GM12801 (cell line): ENCODE data around the gene KMT2B.

Experiments used
- CTCF ChIP-seq: IDR thresholded peaks from one replicate; pipeline ENCODE4 v1.5.1; 2011; ENCODE audit warnings: control low read depth; ENCODE audit not compliant: insufficient read length; ENCODE audit errors: extremely low read depth

The KMT2B gene

GRCh38 chr19:35780058-35780457, 62.3 kb downstream of the KMT2B start:
- no peak for TF ChIP-seq CTCF

- TF ChIP-seq CTCF: no peak
These were observed 62.9 kb downstream of the KMT2B start for GRCh38 chr19:35780717-35781116.

GRCh38 chr19:35781650-35782049, 63.8 kb downstream of the KMT2B start:
- TF ChIP-seq CTCF: no peak

GRCh38 chr19:35782589-35782988, 64.8 kb downstream of the KMT2B start:
- TF ChIP-seq CTCF: no peak

GRCh38 chr19:35783469-35784434, 65.9 kb downstream of the KMT2B start:
- TF ChIP-seq CTCF: no peak

GRCh38 chr19:35784503-35785338, 66.9 kb downstream of the KMT2B start:
- TF ChIP-seq CTCF: no peak

- no peak for TF ChIP-seq CTCF
These were observed 67.5 kb downstream of the KMT2B start for GRCh38 chr19:35785339-35785627.
